Astrocyte (in vitro differentiated cells and primary cell): ENCODE measurements around the gene TRIM61.

Source experiments
- CTCF ChIP-seq: IDR thresholded peaks from 2 replicates; pipeline ENCODE4 v1.5.1; 2011; ENCODE audit warnings: low read depth, mild to moderate bottlenecking, inconsistent platforms, low read length, moderate library complexity; ENCODE audit not compliant: insufficient read depth
- EZH2 ChIP-seq: IDR thresholded peaks from 2 replicates; pipeline ENCODE4 v1.6.1; 2012; ENCODE audit warnings: mild to moderate bottlenecking, low read length, inconsistent platforms; ENCODE audit not compliant: insufficient read depth

GRCh38 chr4:164989471-164989870 lies 12.0 kb upstream of the TRIM61 start:
- TF ChIP-seq CTCF (no peak), EZH2 (no peak)
